RWPE2 (cell line): ENCODE data around the gene SPON1.
"Not testable (repeated sequence)": the region's sequence is repeated elsewhere in the genome, so short reads cannot be mapped to it uniquely, and the experiment has no call there.

Experiments used
- ATAC-seq: fragments of 200-7000 bp; cut with Tn5 transposase; 3 replicates; pipeline ENCODE4 v1.9.1; 2021; ENCODE audit warnings: low read depth
- DNase-seq: peaks from one replicate; pipeline ENCODE4 v3.0.0-alpha.2; 2020; ENCODE audit warnings: low spot score
- H3K27ac ChIP-seq: fragments of 450-650 bp; 2 replicates; pipeline ENCODE4 v1.5.1; 2017; ENCODE audit warnings: mild to moderate bottlenecking; ENCODE audit not compliant: poor library complexity, severe bottlenecking
- H3K27me3 ChIP-seq: fragments of 250-450 bp; sonication (Bioruptor Pico); 2 replicates; pipeline ENCODE4 v1.5.1; 2021; ENCODE audit warnings: mild to moderate bottlenecking, moderate library complexity; ENCODE audit not compliant: insufficient read depth, poor library complexity, severe bottlenecking
- H3K36me3 ChIP-seq: fragments of 250-450 bp; sonication (Bioruptor Pico); 2 replicates; pipeline ENCODE4 v1.5.1; 2020; ENCODE audit warnings: low read depth, mild to moderate bottlenecking, moderate library complexity
- H3K4me1 ChIP-seq: fragments of 250-450 bp; sonication (Bioruptor Pico); 2 replicates; pipeline ENCODE4 v1.5.1; 2021; ENCODE audit warnings: mild to moderate bottlenecking, moderate library complexity; ENCODE audit not compliant: insufficient read depth, poor library complexity, severe bottlenecking
- H3K4me3 ChIP-seq: fragments of 250-450 bp; sonication (Bioruptor Pico); 2 replicates; pipeline ENCODE4 v1.5.1; 2021; ENCODE audit warnings: mild to moderate bottlenecking, moderate library complexity; ENCODE audit not compliant: severe bottlenecking
- H3K9me3 ChIP-seq: fragments of 250-450 bp; sonication (Bioruptor Pico); 2 replicates; pipeline ENCODE4 v1.5.1; 2021; ENCODE audit warnings: mild to moderate bottlenecking, moderate library complexity; ENCODE audit not compliant: severe bottlenecking
- TF ChIP-seq, protein P1 (sequence below): fragments of 450-650 bp; IDR thresholded peaks from one replicate; pipeline ENCODE4 v1.5.1; 2017; ENCODE audit warnings: mild to moderate bottlenecking, moderate library complexity; ENCODE audit not compliant: poor library complexity, severe bottlenecking

SPON1 gene

DNA sequence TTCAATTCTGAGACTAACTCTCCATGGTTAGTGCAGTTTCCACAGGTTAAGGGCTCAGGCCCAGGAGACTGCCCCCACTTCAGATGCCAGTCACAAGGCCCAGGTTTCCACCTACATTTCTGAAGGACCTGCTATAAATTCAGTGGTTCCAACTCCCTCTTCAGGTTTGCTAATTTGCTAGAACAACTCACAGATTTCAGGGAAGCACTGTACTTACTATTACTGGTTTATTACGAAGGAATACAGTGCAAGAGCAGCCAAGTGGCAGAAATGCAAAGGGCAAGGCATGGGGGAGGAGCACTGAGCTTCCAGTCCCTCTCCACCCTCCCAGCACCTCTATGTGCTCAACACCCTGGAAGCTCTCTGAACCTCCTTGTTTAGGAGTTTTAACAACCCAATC is 39.3 kb upstream of the SPON1 start:
- Histone ChIP-seq H3K27me3 (peaks cover 5% of the 10 kb centered on the region), H3K36me3 (no peaks in the 10 kb centered on the region), H3K4me3 (no peak overlapping the region), H3K9me3 (no peaks in the 10 kb centered on the region), H3K4me1 (no peaks in the 10 kb centered on the region), H3K27ac (no peak overlapping the region)
- no peak for DNase-seq
- no peak for ATAC-seq
- TF ChIP-seq, protein P1, sequence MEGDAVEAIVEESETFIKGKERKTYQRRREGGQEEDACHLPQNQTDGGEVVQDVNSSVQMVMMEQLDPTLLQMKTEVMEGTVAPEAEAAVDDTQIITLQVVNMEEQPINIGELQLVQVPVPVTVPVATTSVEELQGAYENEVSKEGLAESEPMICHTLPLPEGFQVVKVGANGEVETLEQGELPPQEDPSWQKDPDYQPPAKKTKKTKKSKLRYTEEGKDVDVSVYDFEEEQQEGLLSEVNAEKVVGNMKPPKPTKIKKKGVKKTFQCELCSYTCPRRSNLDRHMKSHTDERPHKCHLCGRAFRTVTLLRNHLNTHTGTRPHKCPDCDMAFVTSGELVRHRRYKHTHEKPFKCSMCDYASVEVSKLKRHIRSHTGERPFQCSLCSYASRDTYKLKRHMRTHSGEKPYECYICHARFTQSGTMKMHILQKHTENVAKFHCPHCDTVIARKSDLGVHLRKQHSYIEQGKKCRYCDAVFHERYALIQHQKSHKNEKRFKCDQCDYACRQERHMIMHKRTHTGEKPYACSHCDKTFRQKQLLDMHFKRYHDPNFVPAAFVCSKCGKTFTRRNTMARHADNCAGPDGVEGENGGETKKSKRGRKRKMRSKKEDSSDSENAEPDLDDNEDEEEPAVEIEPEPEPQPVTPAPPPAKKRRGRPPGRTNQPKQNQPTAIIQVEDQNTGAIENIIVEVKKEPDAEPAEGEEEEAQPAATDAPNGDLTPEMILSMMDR: no peak

DNA sequence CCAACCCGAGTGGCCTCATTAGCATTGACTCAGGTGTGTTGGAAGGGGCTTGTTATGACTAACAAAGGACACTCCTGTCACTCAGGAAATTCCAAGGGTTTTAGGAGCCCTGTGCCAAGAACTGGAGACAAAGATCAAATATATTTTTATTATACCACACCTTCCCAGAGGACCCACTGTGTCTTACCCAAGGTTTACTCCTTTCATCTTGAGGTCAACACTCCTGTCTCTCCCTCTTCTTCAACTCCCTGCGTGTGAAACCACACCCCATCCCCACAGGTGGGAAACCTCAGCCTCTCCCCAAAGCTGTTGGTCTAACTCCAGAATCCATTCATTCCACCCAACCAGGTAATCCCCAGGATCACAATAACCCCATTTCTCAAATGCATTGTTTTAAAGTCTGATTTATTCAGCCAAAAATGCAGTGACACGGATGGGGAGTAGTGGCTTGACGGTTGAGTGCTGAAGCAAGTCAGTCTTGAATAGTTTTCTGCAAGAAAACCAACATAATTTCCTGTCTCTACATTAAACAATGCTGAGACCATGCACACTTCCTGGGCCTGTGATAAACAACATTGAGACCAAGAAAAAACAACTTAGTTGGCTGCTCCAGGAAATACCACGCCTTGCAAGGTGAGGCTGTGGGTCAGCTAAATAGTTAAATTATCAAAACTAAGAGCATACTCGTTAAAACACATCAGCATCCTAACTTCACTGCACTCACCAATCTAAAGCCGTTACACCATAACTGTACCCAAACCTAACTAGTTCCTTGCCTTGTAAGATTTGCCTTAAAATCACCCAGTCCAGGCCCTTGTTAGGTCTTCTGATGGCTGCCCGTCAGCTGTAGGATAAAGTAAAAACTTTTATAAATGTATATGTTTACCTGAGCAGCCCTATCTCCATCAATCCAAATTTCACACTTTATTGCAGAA is 38.5 kb upstream of the SPON1 start:
- no peaks in the 10 kb centered on the region for H3K9me3 ChIP-seq
- TF ChIP-seq, protein P1: no peak
- H3K4me1 ChIP-seq: peaks cover 7% of the 10 kb centered on the region
- H3K27ac ChIP-seq: no peak overlapping the region
- H3K36me3 ChIP-seq: no peaks in the 10 kb centered on the region
- no peak overlapping the region for H3K4me3 ChIP-seq
- ATAC-seq (no peak), DNase-seq (no peak)
- H3K27me3 ChIP-seq: peaks cover 5% of the 10 kb centered on the region

DNA sequence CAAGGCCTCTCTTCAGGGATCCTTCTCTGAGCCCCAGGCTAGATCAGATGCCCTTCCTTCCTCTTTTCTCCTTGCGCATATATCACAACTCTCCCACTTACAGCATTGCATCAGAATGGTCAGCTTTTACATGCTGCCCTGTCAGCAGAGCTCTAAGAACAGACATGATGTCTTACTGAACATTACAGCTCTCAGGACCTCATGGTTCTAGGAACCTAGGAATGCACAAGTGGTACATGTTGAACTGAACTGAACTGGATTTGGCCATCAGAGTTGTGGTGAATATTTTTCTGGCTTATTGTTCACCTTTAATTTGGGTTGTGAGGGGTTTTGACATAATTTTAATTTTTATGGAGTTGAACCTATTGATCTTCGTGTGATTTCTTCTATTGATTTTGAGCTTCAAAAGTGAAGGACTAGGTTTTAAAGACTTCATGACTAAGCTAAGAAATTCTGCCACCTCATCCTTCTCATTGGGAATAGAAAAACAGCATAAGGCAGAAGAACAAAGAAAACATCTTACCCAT is 37.7 kb upstream of the SPON1 start:
- TF ChIP-seq, protein P1: no peak
- no peaks in the 10 kb centered on the region for H3K36me3 ChIP-seq
- H3K4me3 ChIP-seq: no peak overlapping the region
- H3K4me1 ChIP-seq: peaks cover 10% of the 10 kb centered on the region
- ATAC-seq (no peak), DNase-seq (no peak)
- H3K27me3 ChIP-seq: peaks cover 5% of the 10 kb centered on the region
- no peaks in the 10 kb centered on the region for H3K9me3 ChIP-seq
- H3K27ac ChIP-seq: no peak overlapping the region

DNA sequence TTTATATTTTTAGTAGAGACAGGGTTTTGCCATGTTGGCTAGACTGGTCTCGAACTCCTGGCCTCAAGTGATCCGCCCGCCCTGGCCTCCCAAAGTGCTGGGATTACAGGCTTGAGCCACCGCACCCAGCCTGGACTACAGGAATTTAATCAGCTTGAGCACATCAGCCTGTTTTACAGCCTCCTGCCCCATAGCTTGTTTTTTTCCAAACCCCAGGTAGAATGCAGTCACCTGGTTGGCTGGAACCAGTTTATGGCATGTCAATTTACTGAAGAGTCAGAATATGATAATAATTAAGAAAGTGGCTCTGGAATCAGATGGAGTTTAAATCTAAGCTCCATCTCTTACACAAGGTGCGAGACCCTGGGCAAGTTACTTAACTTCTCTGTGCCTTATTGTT is 36.2 kb upstream of the SPON1 start:
- H3K4me3 ChIP-seq, H3K27me3 ChIP-seq, H3K36me3 ChIP-seq, ATAC-seq, H3K27ac ChIP-seq, H3K9me3 ChIP-seq, DNase-seq: not testable (repeated sequence)
- peaks cover 10% of the 10 kb centered on the region for H3K4me1 ChIP-seq

DNA sequence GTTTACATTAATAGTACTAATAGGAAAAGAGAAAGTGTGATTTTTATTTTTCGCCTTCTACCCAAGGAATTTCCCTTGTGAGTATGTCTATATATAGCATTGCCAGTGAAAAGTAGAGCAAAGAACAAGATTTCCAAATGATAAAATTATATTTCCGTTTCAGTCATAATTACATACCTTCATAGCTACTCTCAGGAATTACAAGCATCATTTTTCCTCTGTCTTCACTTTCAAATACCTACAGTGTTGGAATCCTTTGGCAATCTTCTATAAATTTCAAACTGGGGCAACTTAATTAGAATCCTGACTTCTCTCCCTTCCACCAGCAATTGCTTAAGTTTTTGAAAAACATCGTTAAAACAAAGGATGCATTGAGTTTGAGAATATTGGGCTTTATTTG is 35.5 kb upstream of the SPON1 start:
- DNase-seq (no peak), ATAC-seq (no peak)
- Histone ChIP-seq H3K4me1 (peaks cover 10% of the 10 kb centered on the region), H3K4me3 (no peak overlapping the region), H3K27me3 (no peaks in the 10 kb centered on the region), H3K36me3 (no peaks in the 10 kb centered on the region), H3K27ac (no peak overlapping the region), H3K9me3 (no peaks in the 10 kb centered on the region)
- TF ChIP-seq, protein P1: no peak
